DMS153 (cell line): Measurements from ENCODE around the gene FURIN.
"Not testable (repeated sequence)": the region's sequence is repeated elsewhere in the genome, so short reads cannot be mapped to it uniquely, and the experiment has no call there.

ENCODE experiments used
- DNase-seq: peaks from one replicate; lab custom pipeline; 2025; lab: John Stamatoyannopoulos, UW

Gene FURIN

GRCh38 chr15:90902840-90903732, 34.7 kb downstream of the FURIN start, which contains the start of gene MAN2A2:
Gene MAN2A2, plus strand, starts transcription at chr15:90903302. Its CDS starts 906 bp downstream, at chr15:90904208.
- no peak for DNase-seq

DNA sequence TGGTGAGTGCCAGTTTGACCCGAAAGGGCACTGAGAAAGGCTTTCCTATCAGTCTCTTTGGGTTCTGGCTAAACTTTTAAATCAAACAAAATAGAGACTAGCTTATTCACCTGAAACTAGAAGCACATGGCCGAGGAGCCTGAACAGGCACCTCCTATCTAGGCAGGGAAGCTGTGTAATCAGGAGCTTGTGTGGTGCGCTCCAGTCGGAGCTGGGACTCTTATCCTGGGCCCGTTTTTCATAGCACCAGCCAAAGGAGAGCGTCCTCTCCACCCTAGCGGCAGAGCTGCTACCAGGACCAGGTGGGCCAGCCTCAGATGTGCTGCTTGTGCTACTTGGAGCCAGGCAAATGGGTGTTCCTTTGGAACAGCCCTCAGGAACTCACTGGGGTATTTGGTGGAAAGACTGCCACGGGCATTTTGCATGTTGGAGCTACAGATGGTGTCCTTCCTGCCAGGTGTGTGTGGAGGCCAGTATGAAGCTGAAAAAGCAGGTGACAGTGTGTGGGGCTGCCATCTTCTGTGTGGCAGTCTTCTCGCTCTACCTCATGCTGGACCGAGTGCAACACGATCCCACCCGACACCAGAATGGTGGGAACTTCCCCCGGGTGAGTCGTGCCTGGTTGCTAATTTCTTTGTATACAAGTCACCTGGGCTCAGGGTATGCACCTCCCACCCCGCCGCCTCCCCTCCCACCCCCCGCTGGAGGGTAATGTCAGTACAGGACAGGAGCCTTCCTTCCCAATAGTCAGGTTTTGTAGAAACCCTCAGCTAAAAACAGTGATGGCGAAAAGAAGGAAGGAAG, 35.5 kb downstream of the FURIN start:
- DNase-seq, result no peak

- no peak for DNase-seq
Measured at GRCh38 chr15:90904746-90905145, 36.4 kb downstream of the FURIN start.

- no peak for DNase-seq
Measured at GRCh38 chr15:90905306-90906180, 37.2 kb downstream of the FURIN start.

- DNase-seq, result no peak
Measured at GRCh38 chr15:90906181-90906849, 37.9 kb downstream of the FURIN start.

DNA sequence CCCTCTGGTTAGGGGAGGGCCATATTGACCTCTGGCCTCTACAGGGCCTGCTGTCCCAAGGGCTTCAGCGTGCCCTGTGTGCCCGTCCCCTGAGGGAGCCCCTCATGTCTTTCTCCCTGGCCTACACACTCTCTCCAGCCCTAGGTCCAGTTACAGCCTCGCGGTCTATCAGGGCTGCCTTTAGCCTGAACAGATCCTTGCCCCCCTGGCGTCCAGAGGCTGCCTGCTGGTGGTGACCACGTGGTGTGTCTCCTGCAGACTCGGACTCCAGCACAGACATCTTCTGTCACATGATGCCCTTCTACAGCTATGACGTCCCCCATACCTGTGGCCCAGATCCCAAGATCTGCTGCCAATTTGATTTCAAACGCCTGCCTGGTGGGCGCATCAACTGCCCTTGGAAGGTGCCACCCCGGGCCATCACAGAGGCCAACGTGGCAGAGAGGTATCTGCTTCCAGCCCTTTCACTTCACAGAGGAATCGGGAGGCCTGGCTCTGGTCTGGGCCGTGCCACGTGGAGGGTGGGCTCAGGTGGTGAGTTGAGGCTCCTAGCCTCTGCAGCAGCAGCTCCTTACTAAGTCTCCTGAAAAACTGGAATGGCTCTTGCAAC, 38.8 kb downstream of the FURIN start:
- no peak for DNase-seq

DNA sequence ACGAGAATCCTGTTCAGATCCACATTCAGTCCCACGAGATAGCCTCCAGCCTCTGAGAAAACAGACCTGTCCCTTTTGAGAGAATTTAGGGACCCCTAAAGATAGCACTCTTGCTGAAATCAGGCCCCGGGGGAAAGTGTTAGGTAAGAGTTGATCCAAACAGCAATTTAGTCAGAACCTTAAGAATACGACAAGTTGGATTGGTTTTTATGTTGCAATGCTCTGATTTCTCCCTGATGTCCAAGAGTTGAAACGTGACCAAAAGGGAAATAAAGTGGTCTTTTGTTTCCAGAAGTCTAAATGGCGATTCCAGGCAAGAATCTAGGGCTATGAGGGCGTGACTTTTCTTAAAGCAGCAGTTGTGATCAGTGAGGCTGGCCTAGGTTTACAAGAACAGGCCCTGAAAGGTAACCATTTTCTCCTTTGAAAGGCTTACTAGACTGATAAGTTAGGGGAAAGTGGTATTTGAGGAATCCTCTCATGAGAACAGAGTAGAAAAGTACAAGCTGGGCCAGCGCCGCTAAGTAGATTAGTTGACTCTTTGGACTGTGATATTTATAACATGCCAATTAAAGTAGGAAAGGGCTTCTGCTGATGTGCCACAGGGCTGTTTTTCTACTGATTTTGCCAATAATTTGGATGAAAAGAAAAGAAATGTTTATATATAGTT, 39.6 kb downstream of the FURIN start:
- DNase-seq, result no peak

- DNase-seq, result not testable (repeated sequence)
Measured at GRCh38 chr15:90909449-90909848, 41.1 kb downstream of the FURIN start.

- DNase-seq, result no peak
Measured at GRCh38 chr15:90909976-90910375, 41.6 kb downstream of the FURIN start.

DNA sequence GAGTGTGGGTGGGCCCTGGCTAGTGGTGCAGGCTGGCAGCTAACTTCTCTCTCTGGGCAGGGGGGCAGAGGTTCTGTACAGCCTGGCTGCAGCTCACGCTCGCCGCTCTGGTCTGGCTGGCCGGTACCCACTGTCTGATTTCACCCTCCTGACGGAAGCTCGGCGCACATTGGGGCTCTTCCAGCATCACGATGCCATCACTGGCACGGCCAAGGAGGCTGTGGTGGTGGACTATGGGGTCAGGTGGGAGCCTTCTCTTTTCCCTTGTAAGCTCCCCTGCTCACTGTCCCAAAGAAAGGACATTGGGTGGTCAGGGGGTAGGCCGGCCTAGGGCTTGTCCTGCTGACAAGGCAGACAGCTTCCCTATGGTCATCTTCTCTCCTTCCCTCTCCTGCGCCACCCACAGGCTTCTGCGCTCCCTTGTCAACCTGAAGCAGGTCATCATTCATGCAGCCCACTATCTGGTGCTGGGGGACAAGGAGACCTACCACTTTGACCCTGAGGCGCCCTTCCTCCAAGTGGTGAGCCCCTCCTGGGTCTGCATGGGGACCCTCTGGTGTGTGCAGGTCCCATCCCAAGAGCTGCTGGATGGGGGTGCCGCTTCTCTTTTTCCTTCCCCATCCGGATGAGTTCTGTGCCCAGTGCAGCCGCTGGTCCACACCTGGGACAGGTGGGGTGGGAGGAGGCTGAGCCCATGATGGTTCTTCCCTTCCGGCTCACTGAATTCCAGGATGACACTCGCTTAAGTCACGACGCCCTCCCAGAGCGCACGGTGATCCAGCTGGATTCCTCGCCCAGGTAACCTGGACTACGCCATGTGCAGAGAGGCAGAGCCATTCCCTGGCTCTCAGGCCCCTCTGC, 42.3 kb downstream of the FURIN start:
- DNase-seq, result no peak

DNA sequence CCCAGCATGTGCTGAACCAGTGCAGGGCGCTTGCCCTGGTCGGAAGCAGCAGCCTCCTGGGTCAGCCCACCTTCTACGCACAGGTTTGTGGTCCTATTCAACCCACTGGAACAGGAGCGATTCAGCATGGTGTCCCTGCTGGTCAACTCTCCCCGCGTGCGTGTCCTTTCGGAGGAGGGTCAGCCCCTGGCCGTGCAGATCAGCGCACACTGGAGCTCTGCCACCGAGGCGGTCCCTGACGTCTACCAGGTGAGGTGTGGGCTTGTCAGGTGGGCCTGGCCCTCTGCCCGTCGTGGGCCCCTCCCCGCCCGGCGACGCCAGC, 42.9 kb downstream of the FURIN start:
- DNase-seq, result no peak

GRCh38 chr15:90911906-90912769, 43.8 kb downstream of the FURIN start:
- no peak for DNase-seq

DNA sequence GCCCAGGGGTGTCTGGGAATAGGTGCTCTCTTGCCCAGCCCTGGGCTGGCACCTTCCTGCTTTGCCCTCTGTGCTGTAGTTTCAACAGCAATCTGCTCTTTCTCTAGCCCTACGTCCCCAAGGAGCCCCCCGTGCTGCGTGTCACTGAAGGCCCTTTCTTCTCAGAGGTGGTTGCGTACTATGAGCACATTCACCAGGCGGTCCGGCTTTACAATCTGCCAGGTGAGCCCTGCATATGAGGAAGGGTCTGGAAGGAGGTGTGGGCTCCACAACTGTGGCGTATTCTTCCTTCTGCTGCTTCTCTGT, 44.3 kb downstream of the FURIN start:
- no peak for DNase-seq

GRCh38 chr15:90913398-90913944, 45.1 kb downstream of the FURIN start:
- no peak for DNase-seq

DNA sequence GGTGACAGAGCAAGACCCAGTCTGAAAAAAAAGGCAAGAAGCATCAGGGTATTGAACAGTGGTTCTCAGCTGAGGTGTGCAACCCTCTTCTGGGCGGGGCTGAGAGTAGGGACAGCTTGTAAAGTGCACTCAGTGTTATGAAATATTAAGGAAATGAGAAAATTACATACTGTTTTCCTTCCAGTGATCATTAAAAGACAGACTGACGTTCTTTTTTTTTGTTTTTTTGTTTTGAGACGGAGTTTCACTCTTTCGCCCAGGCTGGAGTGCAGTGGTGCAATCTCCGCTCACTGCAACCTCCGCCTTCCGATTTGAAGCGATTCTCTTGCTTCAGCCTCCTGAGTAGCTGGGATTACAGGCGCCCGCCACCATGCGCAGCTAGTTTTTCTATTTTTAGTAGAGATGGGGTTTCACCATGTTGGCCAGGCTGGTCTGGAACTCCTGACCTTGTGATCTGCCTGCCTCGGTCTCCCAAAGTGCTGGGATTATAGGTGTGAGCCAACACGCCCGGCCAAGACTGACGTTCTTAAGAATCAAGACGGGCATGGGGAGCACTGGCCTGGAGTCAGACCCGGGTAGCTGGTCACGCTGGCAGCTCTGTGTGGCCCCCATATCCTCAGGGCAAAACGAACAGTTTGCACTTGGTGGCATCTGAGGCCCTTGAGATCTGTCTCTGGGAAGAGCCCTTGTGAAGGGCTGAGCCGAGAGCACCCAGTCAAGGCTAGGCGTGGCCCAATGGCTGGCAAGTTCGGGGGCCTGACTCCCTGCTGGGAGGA, 46.1 kb downstream of the FURIN start:
- no peak for DNase-seq

- no peak for DNase-seq
Measured at GRCh38 chr15:90915216-90915807, 46.9 kb downstream of the FURIN start.

- DNase-seq, result no peak
Measured at GRCh38 chr15:90915808-90916440, 47.5 kb downstream of the FURIN start.
